ENCODE results near the gene TMEM272.

The TMEM272 gene

GRCh38 chr13:51782026-51782710 lies 62.8 kb downstream of the TMEM272 start:
- peaks cover 17% of the 10 kb centered on the region for H3K27me3 Mint-ChIP-seq
- no peak overlapping the region for H3K27ac Mint-ChIP-seq
- H3K4me1 Mint-ChIP-seq (ENCODE audit: low read depth) = peaks cover 16% of the 10 kb centered on the region
- no peaks in the 10 kb centered on the region for H3K9me3 Mint-ChIP-seq
- no peaks in the 10 kb centered on the region for H3K36me3 Mint-ChIP-seq (ENCODE audit: low read depth)
- H3K4me3 Mint-ChIP-seq = no peak overlapping the region
- intact Hi-C loops (cut with micrococcal nuclease) = no loop called here

- H3K36me3 Mint-ChIP-seq (ENCODE audit: low read depth) = no peaks in the 10 kb centered on the region
- no peaks in the 10 kb centered on the region for H3K9me3 Mint-ChIP-seq
- H3K4me1 Mint-ChIP-seq (ENCODE audit: low read depth) = peaks cover 16% of the 10 kb centered on the region
- intact Hi-C loops (cut with micrococcal nuclease) = no loop called here
- peaks cover 24% of the 10 kb centered on the region for H3K27me3 Mint-ChIP-seq
- no peak overlapping the region for H3K27ac Mint-ChIP-seq
- no peak overlapping the region for H3K4me3 Mint-ChIP-seq
Observed at GRCh38 chr13:51781246-51782022, 63.5 kb downstream of the TMEM272 start.

GRCh38 chr13:51780099-51780498 lies 64.9 kb downstream of the TMEM272 start:
- no peak overlapping the region for H3K4me3 Mint-ChIP-seq
- no peaks in the 10 kb centered on the region for H3K9me3 Mint-ChIP-seq
- H3K27ac Mint-ChIP-seq = no peak overlapping the region
- intact Hi-C loops (cut with micrococcal nuclease) = no loop called here
- H3K4me1 Mint-ChIP-seq (ENCODE audit: low read depth) = peaks cover 16% of the 10 kb centered on the region
- peaks cover 29% of the 10 kb centered on the region for H3K27me3 Mint-ChIP-seq
- H3K36me3 Mint-ChIP-seq (ENCODE audit: low read depth) = no peaks in the 10 kb centered on the region

GRCh38 chr13:51778392-51778791 lies 66.6 kb downstream of the TMEM272 start:
- no peaks in the 10 kb centered on the region for H3K9me3 Mint-ChIP-seq
- H3K4me3 Mint-ChIP-seq = no peak overlapping the region
- H3K27me3 Mint-ChIP-seq = peaks cover 26% of the 10 kb centered on the region
- intact Hi-C loops (cut with micrococcal nuclease) = no loop called here
- H3K27ac Mint-ChIP-seq = peak overlapping the region; percentile 46
- H3K36me3 Mint-ChIP-seq (ENCODE audit: low read depth) = no peaks in the 10 kb centered on the region
- peaks cover 16% of the 10 kb centered on the region for H3K4me1 Mint-ChIP-seq (ENCODE audit: low read depth)

- intact Hi-C loops (cut with micrococcal nuclease) = no loop called here
Observed at GRCh38 chr13:51777921-51778320, 67.1 kb downstream of the TMEM272 start.

GRCh38 chr13:51776179-51776578 lies 68.8 kb downstream of the TMEM272 start:
- peaks cover 16% of the 10 kb centered on the region for H3K4me1 Mint-ChIP-seq (ENCODE audit: low read depth)
- no peaks in the 10 kb centered on the region for H3K36me3 Mint-ChIP-seq (ENCODE audit: low read depth)
- no peaks in the 10 kb centered on the region for H3K9me3 Mint-ChIP-seq
- no peak overlapping the region for H3K4me3 Mint-ChIP-seq
- H3K27ac Mint-ChIP-seq = no peak overlapping the region
- intact Hi-C loops (cut with micrococcal nuclease) = no loop called here
- peaks cover 28% of the 10 kb centered on the region for H3K27me3 Mint-ChIP-seq

More at GRCh38 chr13:51777921-51778320, 67.1 kb downstream of the TMEM272 start:
- Mint-ChIP-seq H3K9me3 (no peaks in the 10 kb centered on the region), H3K27ac (peak overlapping the region; percentile 46), H3K4me3 (no peak overlapping the region), H3K36me3 (ENCODE audit: low read depth) (no peaks in the 10 kb centered on the region), H3K27me3 (peaks cover 26% of the 10 kb centered on the region), H3K4me1 (ENCODE audit: low read depth) (peaks cover 16% of the 10 kb centered on the region)

GRCh38 chr13:51773515-51773914 lies 71.5 kb downstream of the TMEM272 start:
- Mint-ChIP-seq H3K27ac (no peak overlapping the region), H3K9me3 (no peaks in the 10 kb centered on the region), H3K4me1 (ENCODE audit: low read depth) (peaks cover 11% of the 10 kb centered on the region), H3K36me3 (ENCODE audit: low read depth) (peaks cover 10% of the 10 kb centered on the region), H3K4me3 (no peak overlapping the region), H3K27me3 (peaks cover 22% of the 10 kb centered on the region)
- intact Hi-C loops (cut with micrococcal nuclease) = no loop called here

- Mint-ChIP-seq H3K36me3 (ENCODE audit: low read depth) (peaks cover 17% of the 10 kb centered on the region), H3K27me3 (peaks cover 19% of the 10 kb centered on the region), H3K27ac (no peak overlapping the region), H3K9me3 (no peaks in the 10 kb centered on the region), H3K4me1 (ENCODE audit: low read depth) (peaks cover 4% of the 10 kb centered on the region), H3K4me3 (no peak overlapping the region)
- intact Hi-C loops (cut with micrococcal nuclease) = no loop called here
Observed at GRCh38 chr13:51772781-51773180, 72.2 kb downstream of the TMEM272 start.

GRCh38 chr13:51772105-51772455 lies 72.9 kb downstream of the TMEM272 start:
- Mint-ChIP-seq H3K27ac (no peak overlapping the region), H3K36me3 (ENCODE audit: low read depth) (peaks cover 24% of the 10 kb centered on the region), H3K9me3 (no peaks in the 10 kb centered on the region), H3K27me3 (peaks cover 14% of the 10 kb centered on the region), H3K4me1 (ENCODE audit: low read depth) (no peaks in the 10 kb centered on the region), H3K4me3 (no peak overlapping the region)
- intact Hi-C loops (cut with micrococcal nuclease) = no loop called here

GRCh38 chr13:51771418-51772104 lies 73.4 kb downstream of the TMEM272 start:
- Mint-ChIP-seq H3K4me3 (no peak overlapping the region), H3K27ac (no peak overlapping the region), H3K9me3 (no peaks in the 10 kb centered on the region), H3K27me3 (peaks cover 9% of the 10 kb centered on the region), H3K4me1 (ENCODE audit: low read depth) (no peaks in the 10 kb centered on the region), H3K36me3 (ENCODE audit: low read depth) (peaks cover 30% of the 10 kb centered on the region)
- intact Hi-C loops (cut with micrococcal nuclease) = no loop called here

- intact Hi-C loops (cut with micrococcal nuclease) = no loop called here
- Mint-ChIP-seq H3K36me3 (ENCODE audit: low read depth) (peaks cover 37% of the 10 kb centered on the region), H3K27me3 (peaks cover 4% of the 10 kb centered on the region), H3K27ac (no peak overlapping the region), H3K4me1 (ENCODE audit: low read depth) (no peaks in the 10 kb centered on the region), H3K9me3 (no peaks in the 10 kb centered on the region), H3K4me3 (no peak overlapping the region)
Observed at GRCh38 chr13:51770681-51771417, 74.1 kb downstream of the TMEM272 start.

GRCh38 chr13:51770160-51770559 lies 74.8 kb downstream of the TMEM272 start:
- intact Hi-C loops (cut with micrococcal nuclease) = no loop called here
- Mint-ChIP-seq H3K27me3 (peaks cover 4% of the 10 kb centered on the region), H3K27ac (no peak overlapping the region)

GRCh38 chr13:51769455-51770127 lies 75.4 kb downstream of the TMEM272 start:
- no peaks in the 10 kb centered on the region for H3K9me3 Mint-ChIP-seq
- no peak overlapping the region for H3K4me3 Mint-ChIP-seq
- intact Hi-C loops (cut with micrococcal nuclease) = no loop called here
- no peak overlapping the region for H3K27ac Mint-ChIP-seq
- no peaks in the 10 kb centered on the region for H3K4me1 Mint-ChIP-seq (ENCODE audit: low read depth)
- peaks cover 49% of the 10 kb centered on the region for H3K36me3 Mint-ChIP-seq (ENCODE audit: low read depth)
- peaks cover 4% of the 10 kb centered on the region for H3K27me3 Mint-ChIP-seq

More at GRCh38 chr13:51770160-51770559, 74.8 kb downstream of the TMEM272 start:
- H3K4me1 Mint-ChIP-seq (ENCODE audit: low read depth) = no peaks in the 10 kb centered on the region
- no peaks in the 10 kb centered on the region for H3K9me3 Mint-ChIP-seq
- H3K4me3 Mint-ChIP-seq = no peak overlapping the region
- peaks cover 44% of the 10 kb centered on the region for H3K36me3 Mint-ChIP-seq (ENCODE audit: low read depth)
